ENCODE measurements around the gene UCN. TPM values are rescaled to one million over a fixed set of nuclear protein-coding genes. Genes with fewer than 3 reads are reported as not detected.

Gene UCN
- total and polyA plus RNA-seq, 2 donors (not counting 1 experiment from before 2014, with no cell fraction given) = 3.6 to 4.5 TPM

GRCh38 chr2:27265536-27265870 is 42.7 kb downstream of the UCN start:
- Mint-ChIP-seq H3K27me3 (peaks cover 45% of the 10 kb centered on the region), H3K9me3 (ENCODE audit: insufficient read depth) (no peaks in the 10 kb centered on the region), H3K27ac (no peak overlapping the region), H3K4me3 (no peak overlapping the region), H3K4me1 (peaks cover 35% of the 10 kb centered on the region)
- H4K20me1 ChIP-seq (ENCODE audit: control insufficient read depth, insufficient read depth, low read length, poor library complexity, severe bottlenecking) = no peaks in the 10 kb centered on the region
- peak overlapping the region; percentile 74 for H3K9ac ChIP-seq (ENCODE audit: low read length)
- H3K79me2 ChIP-seq (ENCODE audit: control insufficient read depth, insufficient read depth, low read length) = no peaks in the 10 kb centered on the region
- H3K36me3 ChIP-seq (replicated peaks in 1 of 2; ENCODE audit: control extremely low read depth in 1 of 2, control insufficient read depth in 1 of 2, extremely low read depth in 1 of 2, insufficient read depth in 2 of 2, low read length in 1 of 2) = no peaks in the 10 kb centered on the region
- peak overlapping the region in 2 of 5 experiments; percentile 65 to 68 for H3K4me3 ChIP-seq (ENCODE audit: control extremely low read depth in 1 of 5, extremely low read depth in 1 of 5, insufficient read depth in 1 of 5, low read depth in 2 of 5, low read length in 4 of 5)
- CTCF ChIA-PET = interaction anchor here (0.7 to 6.0 kb wide), 11 partner anchors 8 to 304 kb away, joined by 3 to 50 read pairs (median 3); partner anchors contain the start of gene TRIM54
- POLR2A ChIA-PET = interaction anchor here (0.7 kb wide), 1 partner anchor 14 kb away, joined by 5 read pairs; no protein-coding TSS in a partner anchor
- intact Hi-C loops (cut with micrococcal nuclease) = loop anchor here (1.0 kb wide), 1 partner anchor 15 kb away; no protein-coding TSS in a partner anchor
- peak overlapping the region; percentile 91 for H2AFZ ChIP-seq (ENCODE audit: insufficient read depth, low read depth, low read length, poor library complexity, severe bottlenecking)
- DNase-seq (no peak), ATAC-seq (ENCODE audit: low read depth) (no peak)
- H3K4me2 ChIP-seq (replicated peaks; ENCODE audit: low read depth, low read length, poor library complexity, severe bottlenecking) = peak overlapping the region; percentile 99
- H3K27me3 ChIP-seq (replicated peaks in 1 of 4; ENCODE audit: control extremely low read depth in 1 of 4, control insufficient read depth in 3 of 4, insufficient read depth in 4 of 4, low read length in 3 of 4) = peaks cover 0 to 64% (median 30%) of the 10 kb centered on the region in 4 experiments
- no peak overlapping the region for H3K27ac ChIP-seq (ENCODE audit: low read length in 2 of 2)
- H3K9me3 ChIP-seq (ENCODE audit: control extremely low read depth in 1 of 3, control insufficient read depth in 2 of 3, insufficient read depth in 1 of 3, low read length in 2 of 3) = peaks cover 0 to 4% (median 0%) of the 10 kb centered on the region in 3 donors
- TF ChIP-seq EZH2 (IDR thresholded peaks at IDR 0.05; ENCODE audit: borderline replicate concordance, insufficient read depth, low read depth, low read length, poor library complexity, severe bottlenecking) = no peak
- TF ChIP-seq CTCF (IDR thresholded peaks at IDR 0.05) = no peak
- peaks cover 35 to 38% of the 10 kb centered on the region in 2 donors for H3K4me1 ChIP-seq (ENCODE audit: control insufficient read depth in 2 of 2, insufficient read depth in 2 of 2, low read length in 2 of 2)

GRCh38 chr2:27264753-27265535 is 43.3 kb downstream of the UCN start:
- Histone ChIP-seq H3K9ac (ENCODE audit: low read length) (peak overlapping the region; percentile 74), H3K79me2 (ENCODE audit: control insufficient read depth, insufficient read depth, low read length) (no peaks in the 10 kb centered on the region), H3K36me3 (replicated peaks in 1 of 2; ENCODE audit: control extremely low read depth in 1 of 2, control insufficient read depth in 1 of 2, extremely low read depth in 1 of 2, insufficient read depth in 2 of 2, low read length in 1 of 2) (no peaks in the 10 kb centered on the region), H3K4me1 (ENCODE audit: control insufficient read depth in 2 of 2, insufficient read depth in 2 of 2, low read length in 2 of 2) (peaks cover 35 to 38% of the 10 kb centered on the region in 2 donors), H3K4me2 (replicated peaks; ENCODE audit: low read depth, low read length, poor library complexity, severe bottlenecking) (peak overlapping the region; percentile 99), H2AFZ (ENCODE audit: insufficient read depth, low read depth, low read length, poor library complexity, severe bottlenecking) (peak overlapping the region; percentile 91), H3K27me3 (replicated peaks in 1 of 4; ENCODE audit: control extremely low read depth in 1 of 4, control insufficient read depth in 3 of 4, insufficient read depth in 4 of 4, low read length in 3 of 4) (peaks cover 0 to 69% (median 32%) of the 10 kb centered on the region in 4 experiments), H3K27ac (ENCODE audit: low read length in 2 of 2) (peak overlapping the region in 1 of 2 donors; percentile 59), H4K20me1 (ENCODE audit: control insufficient read depth, insufficient read depth, low read length, poor library complexity, severe bottlenecking) (no peaks in the 10 kb centered on the region), H3K4me3 (ENCODE audit: control extremely low read depth in 1 of 5, extremely low read depth in 1 of 5, insufficient read depth in 1 of 5, low read depth in 2 of 5, low read length in 4 of 5) (peak overlapping the region; percentile 23 to 68 (median 64)), H3K9me3 (ENCODE audit: control extremely low read depth in 1 of 3, control insufficient read depth in 2 of 3, insufficient read depth in 1 of 3, low read length in 2 of 3) (peaks cover 0 to 4% (median 0%) of the 10 kb centered on the region in 3 donors)
- ChIA-PET CTCF (interaction anchor here (0.7 to 6.0 kb wide), 10 partner anchors 9 to 303 kb away, joined by 3 to 50 read pairs (median 4); partner anchors contain the start of gene TRIM54), POLR2A (interaction anchor here (0.7 to 1.1 kb wide), 2 partner anchors 14 to 15 kb away, joined by 3 to 5 read pairs; no protein-coding TSS in a partner anchor)
- ATAC-seq (ENCODE audit: low read depth) (peak; percentile 69), DNase-seq (peak; percentile 88)
- H3K9me3 Mint-ChIP-seq (ENCODE audit: insufficient read depth) = no peaks in the 10 kb centered on the region
- 5% methylated on average over 56 of the region's 56 CpGs for WGBS (ENCODE audit: insufficient coverage)
- peaks cover 47% of the 10 kb centered on the region for H3K27me3 Mint-ChIP-seq
- peak overlapping the region; percentile 94 for H3K4me3 Mint-ChIP-seq
- intact Hi-C loops (cut with micrococcal nuclease) = loop anchor here (1.0 to 5.0 kb wide), 2 partner anchors 15 to 37 kb away; no protein-coding TSS in a partner anchor
- TF ChIP-seq CTCF (IDR thresholded peaks at IDR 0.05) = peak; percentile 68
- TF ChIP-seq EZH2 (IDR thresholded peaks at IDR 0.05; ENCODE audit: borderline replicate concordance, insufficient read depth, low read depth, low read length, poor library complexity, severe bottlenecking) = no peak
- no peak overlapping the region for H3K27ac Mint-ChIP-seq
- peaks cover 35% of the 10 kb centered on the region for H3K4me1 Mint-ChIP-seq
